Measurements from ENCODE around the gene RTF1. TPM values are rescaled to one million over a fixed set of nuclear protein-coding genes. Genes with fewer than 3 reads are reported as not detected.

The RTF1 gene
- polyA plus RNA-seq, 1 of the 3 experiments (the other 2 are of a cell fraction) = 27.8 TPM

DNA sequence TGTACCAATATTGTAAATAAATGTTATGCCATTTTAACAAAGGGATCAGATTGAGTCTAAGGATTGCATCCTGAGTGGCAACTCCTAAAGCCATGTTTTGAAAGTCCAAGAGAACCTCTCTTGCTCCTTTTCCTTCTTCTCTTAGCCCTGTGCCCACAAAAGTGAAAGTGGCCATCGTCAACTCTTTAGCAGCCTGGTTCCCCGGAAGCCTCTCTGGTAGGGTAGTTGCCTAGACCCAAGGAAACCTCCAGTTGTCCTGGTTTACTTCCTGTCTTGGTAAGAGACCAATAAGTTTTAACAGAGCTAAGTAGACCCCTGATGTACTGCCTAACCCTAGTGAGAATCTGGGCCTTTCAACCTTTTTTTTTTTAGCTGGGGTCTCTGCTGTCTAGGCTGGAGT lies 66.6 kb downstream of the RTF1 start:
- no peaks in the 10 kb centered on the region for H4K20me1 ChIP-seq (ENCODE audit: insufficient read depth)
- H3K4me3 ChIP-seq (ENCODE audit: low read depth in 2 of 2, low read length in 1 of 2) = no peak overlapping the region
- H3K4me1 ChIP-seq (ENCODE audit: control insufficient read depth in 1 of 2, insufficient read depth in 2 of 2, low read depth in 1 of 2, low read length in 1 of 2) = no peaks in the 10 kb centered on the region
- H3K9me3 ChIP-seq = no peaks in the 10 kb centered on the region
- H3K27me3 ChIP-seq (ENCODE audit: insufficient read depth) = no peaks in the 10 kb centered on the region
- no peak for DNase-seq
- no peak overlapping the region for H3K27ac ChIP-seq (ENCODE audit: low read depth in 2 of 2, low read length in 1 of 2)
- no peaks in the 10 kb centered on the region for H3K9me2 ChIP-seq
- peaks cover 23 to 40% of the 10 kb centered on the region in 2 experiments for H3K36me3 ChIP-seq (replicated peaks in 1 of 2; ENCODE audit: control insufficient read depth in 1 of 2, insufficient read depth in 2 of 2, low read length in 1 of 2)
- ChIA-PET CTCF (interaction anchor here (0.9 to 2.0 kb wide), 3 partner anchors 18 to 421 kb away, joined by 3 to 7 read pairs (median 3); no protein-coding TSS in a partner anchor), POLR2A (no interaction called here)
- no peak overlapping the region for H2AFZ ChIP-seq (ENCODE audit: low read depth)
- no peaks in the 10 kb centered on the region for H3F3A ChIP-seq (replicated peaks; ENCODE audit: insufficient read depth)
- H3K79me2 ChIP-seq (ENCODE audit: insufficient read depth) = no peaks in the 10 kb centered on the region
- H3K9ac ChIP-seq = no peak overlapping the region
- TF ChIP-seq REST (IDR thresholded peaks at IDR 0.05; ENCODE audit: low read depth, low read length) (no peak), NFIC (IDR thresholded peaks at IDR 0.05; ENCODE audit: borderline replicate concordance) (no peak)
- TF ChIP-seq, protein P1, sequence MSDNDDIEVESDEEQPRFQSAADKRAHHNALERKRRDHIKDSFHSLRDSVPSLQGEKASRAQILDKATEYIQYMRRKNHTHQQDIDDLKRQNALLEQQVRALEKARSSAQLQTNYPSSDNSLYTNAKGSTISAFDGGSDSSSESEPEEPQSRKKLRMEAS (IDR thresholded peaks at IDR 0.05; ENCODE audit: low read depth) = no peak
- H3K4me2 ChIP-seq = no peak overlapping the region
- 100% methylated on average over 2 of the region's 2 CpGs for WGBS (ENCODE audit: low lambda C conversion rate)

DNA sequence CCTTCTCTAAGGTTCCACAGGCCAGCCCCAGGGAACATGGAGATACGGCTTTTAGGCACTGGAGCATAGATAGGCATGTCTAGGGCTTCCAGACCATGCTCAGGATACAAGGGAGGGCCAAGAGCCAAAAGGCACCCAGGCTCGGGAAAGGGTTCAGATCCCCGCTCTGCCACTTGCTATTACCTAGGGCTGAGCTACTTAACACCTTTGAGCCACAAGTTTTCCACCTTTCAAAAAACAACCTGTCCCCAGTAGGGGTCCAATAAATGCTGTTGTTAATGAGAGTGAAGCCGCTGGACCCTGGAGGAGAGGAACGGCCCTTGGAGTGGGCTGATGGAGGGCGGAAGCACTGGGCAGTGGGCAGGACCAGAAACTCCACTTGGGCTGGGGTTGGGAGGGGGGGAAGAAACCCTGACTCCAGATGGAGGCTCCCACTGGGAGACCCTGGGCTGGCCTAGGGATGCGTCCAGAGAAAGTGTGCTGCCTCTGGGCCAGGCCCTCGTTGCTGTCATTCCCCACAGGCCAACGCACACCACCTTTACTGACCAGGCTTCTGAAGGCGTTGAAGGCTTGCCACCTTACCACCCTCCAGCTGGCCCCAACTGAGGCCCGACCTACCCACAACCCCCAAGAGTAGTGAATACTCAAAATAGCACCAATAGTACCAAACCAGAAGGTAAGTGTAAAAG lies 68.2 kb downstream of the RTF1 start:
- CTCF ChIA-PET = interaction anchor here (0.6 to 2.0 kb wide), 2 partner anchors 19 to 415 kb away, joined by 3 to 7 read pairs; no protein-coding TSS in a partner anchor

More for the DNA sequence above, 68.2 kb downstream of the RTF1 start:
- Histone ChIP-seq H3K4me1 (ENCODE audit: control insufficient read depth in 1 of 2, insufficient read depth in 2 of 2, low read depth in 1 of 2, low read length in 1 of 2) (no peaks in the 10 kb centered on the region), H4K20me1 (ENCODE audit: insufficient read depth) (no peaks in the 10 kb centered on the region), H3K27ac (ENCODE audit: low read depth in 2 of 2, low read length in 1 of 2) (no peak overlapping the region), H3K4me3 (ENCODE audit: low read depth in 2 of 2, low read length in 1 of 2) (no peak overlapping the region), H3K4me2 (no peak overlapping the region), H3K36me3 (replicated peaks in 1 of 2; ENCODE audit: control insufficient read depth in 1 of 2, insufficient read depth in 2 of 2, low read length in 1 of 2) (peaks cover 8 to 28% of the 10 kb centered on the region in 2 experiments), H3K79me2 (ENCODE audit: insufficient read depth) (no peaks in the 10 kb centered on the region), H3K9me3 (no peaks in the 10 kb centered on the region), H3K9me2 (no peaks in the 10 kb centered on the region), H3F3A (replicated peaks; ENCODE audit: insufficient read depth) (peaks cover 3% of the 10 kb centered on the region), H3K9ac (no peak overlapping the region), H3K27me3 (ENCODE audit: insufficient read depth) (no peaks in the 10 kb centered on the region), H2AFZ (ENCODE audit: low read depth) (no peak overlapping the region)
- WGBS (ENCODE audit: low lambda C conversion rate) = 90% methylated on average over 8 of the region's 11 CpGs
- DNase-seq = no peak
- TF ChIP-seq YY1 (IDR thresholded peaks at IDR 0.05; ENCODE audit: low read depth) (no peak), SIN3A (IDR thresholded peaks at IDR 0.05; ENCODE audit: borderline replicate concordance, low read depth, low read length) (no peak), TCF12 (IDR thresholded peaks at IDR 0.05) (no peak), EP300 (IDR thresholded peaks at IDR 0.05; ENCODE audit: borderline replicate concordance in 1 of 2, low read depth in 1 of 2, low read length in 1 of 2) (no peak), RAD21 (IDR thresholded peaks at IDR 0.05; ENCODE audit: low read length) (no peak), TEAD4 (IDR thresholded peaks at IDR 0.05; ENCODE audit: borderline replicate concordance, insufficient read depth) (no peak), RXRA (IDR thresholded peaks at IDR 0.05; ENCODE audit: borderline replicate concordance, low read depth) (no peak), ZBTB33 (IDR thresholded peaks at IDR 0.05; ENCODE audit: borderline replicate concordance, low read depth) (no peak)
- TF ChIP-seq, protein P2, sequence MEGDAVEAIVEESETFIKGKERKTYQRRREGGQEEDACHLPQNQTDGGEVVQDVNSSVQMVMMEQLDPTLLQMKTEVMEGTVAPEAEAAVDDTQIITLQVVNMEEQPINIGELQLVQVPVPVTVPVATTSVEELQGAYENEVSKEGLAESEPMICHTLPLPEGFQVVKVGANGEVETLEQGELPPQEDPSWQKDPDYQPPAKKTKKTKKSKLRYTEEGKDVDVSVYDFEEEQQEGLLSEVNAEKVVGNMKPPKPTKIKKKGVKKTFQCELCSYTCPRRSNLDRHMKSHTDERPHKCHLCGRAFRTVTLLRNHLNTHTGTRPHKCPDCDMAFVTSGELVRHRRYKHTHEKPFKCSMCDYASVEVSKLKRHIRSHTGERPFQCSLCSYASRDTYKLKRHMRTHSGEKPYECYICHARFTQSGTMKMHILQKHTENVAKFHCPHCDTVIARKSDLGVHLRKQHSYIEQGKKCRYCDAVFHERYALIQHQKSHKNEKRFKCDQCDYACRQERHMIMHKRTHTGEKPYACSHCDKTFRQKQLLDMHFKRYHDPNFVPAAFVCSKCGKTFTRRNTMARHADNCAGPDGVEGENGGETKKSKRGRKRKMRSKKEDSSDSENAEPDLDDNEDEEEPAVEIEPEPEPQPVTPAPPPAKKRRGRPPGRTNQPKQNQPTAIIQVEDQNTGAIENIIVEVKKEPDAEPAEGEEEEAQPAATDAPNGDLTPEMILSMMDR (IDR thresholded peaks at IDR 0.05) = no peak
- POLR2A ChIA-PET = no interaction called here
